ENCODE data around the gene ADAMTS12.

ADAMTS12 gene

GRCh38 chr5:33657176-33657575 is 234.6 kb downstream of the ADAMTS12 start:
- TF ChIP-seq CTCF (IDR thresholded peaks at IDR 0.05): no peak

GRCh38 chr5:33650911-33651310 is 240.9 kb downstream of the ADAMTS12 start:
- no peak for TF ChIP-seq CTCF (IDR thresholded peaks at IDR 0.05)

GRCh38 chr5:33649549-33650482 is 242.0 kb downstream of the ADAMTS12 start:
- TF ChIP-seq CTCF (IDR thresholded peaks at IDR 0.05): no peak

GRCh38 chr5:33641744-33642505 is 249.9 kb downstream of the ADAMTS12 start:
- TF ChIP-seq CTCF (IDR thresholded peaks at IDR 0.05): no peak

GRCh38 chr5:33639474-33639873 is 252.3 kb downstream of the ADAMTS12 start:
- TF ChIP-seq CTCF (IDR thresholded peaks at IDR 0.05): no peak

- no peak for TF ChIP-seq CTCF (IDR thresholded peaks at IDR 0.05)
Measured at GRCh38 chr5:33637011-33637410, 254.8 kb downstream of the ADAMTS12 start.

- no peak for TF ChIP-seq CTCF (IDR thresholded peaks at IDR 0.05)
Measured at GRCh38 chr5:33635582-33635981, 256.2 kb downstream of the ADAMTS12 start.

All from LNCAP (cell line).